ENCODE results near the gene NDC80.
"Not testable (repeated sequence)": the region's sequence is repeated elsewhere in the genome, so short reads cannot be mapped to it uniquely, and the experiment has no call there.

NDC80 gene

DNA sequence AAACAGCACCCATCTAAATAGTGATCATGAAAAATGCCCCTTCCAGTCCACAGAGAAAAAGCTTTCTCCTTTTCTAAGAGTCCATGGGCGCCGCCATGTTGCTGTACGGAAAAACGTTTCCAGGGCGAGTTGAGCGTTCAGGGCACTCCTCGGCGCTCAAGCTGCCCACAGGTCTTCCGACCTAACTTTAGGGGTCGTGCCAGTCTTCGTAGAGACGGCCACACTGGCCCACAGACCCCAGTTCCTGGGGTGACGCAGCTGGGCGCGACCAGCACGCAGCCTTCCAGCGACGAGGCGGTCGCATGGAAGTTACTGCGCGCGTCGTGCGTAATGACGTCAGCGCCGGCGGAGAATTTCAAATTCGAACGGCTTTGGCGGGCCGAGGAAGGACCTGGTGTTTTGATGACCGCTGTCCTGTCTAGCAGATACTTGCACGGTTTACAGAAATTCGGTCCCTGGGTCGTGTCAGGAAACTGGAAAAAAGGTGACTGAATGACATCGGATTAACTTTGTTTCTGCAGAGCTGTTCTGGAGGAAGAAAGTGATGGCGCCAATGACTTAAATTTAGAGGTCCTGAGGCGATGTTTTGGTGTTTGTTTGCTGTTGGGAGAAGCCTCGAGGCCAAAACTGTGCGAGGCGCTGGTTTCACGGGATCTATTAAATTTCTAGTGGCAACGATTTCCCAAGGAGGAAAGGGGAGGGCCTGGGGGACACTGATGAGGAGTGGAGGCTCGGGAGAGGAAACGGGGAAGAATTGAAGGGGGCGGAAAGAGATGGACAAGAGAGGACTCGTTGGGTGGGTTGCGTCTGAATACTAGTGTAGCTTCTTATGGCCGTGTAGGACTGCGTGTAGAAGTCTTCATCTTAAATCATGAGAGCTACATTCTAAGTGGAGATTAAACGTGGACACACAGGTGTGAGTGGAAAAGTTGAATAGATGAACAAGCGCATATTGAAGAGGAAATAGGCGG, at the start of gene NDC80, which contains the start of gene METTL4:
Gene NDC80, plus strand, starts transcription at position 358 of the 971 bp plus-strand sequence. CDS start 1,429 bp downstream, outside the sequence.
Gene METTL4, minus strand, starts transcription at position 306 of the 971 bp plus-strand sequence. CDS start 4,289 bp downstream, outside the sequence.
- CTCF ChIA-PET: no interaction called here
- TF ChIP-seq SP1 (IDR thresholded peaks at IDR 0.05): no peak
- peak; percentile 70; the same call in 1 of the 2 replicates for TF ChIP-seq ZNF384 (IDR thresholded peaks at IDR 0.05)
- TF ChIP-seq BHLHE40 (IDR thresholded peaks at IDR 0.05; ENCODE audit: borderline replicate concordance): no peak
- TF ChIP-seq FOXK2 (IDR thresholded peaks at IDR 0.05): no peak
- 0 out of 2 replicates have a peak, but pooled peaks have one; percentile 54 for TF ChIP-seq ELF4 (IDR thresholded peaks at IDR 0.05)
- TF ChIP-seq CTBP1 (IDR thresholded peaks at IDR 0.05; ENCODE audit: borderline replicate concordance): no peak; the same call in 1 of the 2 replicates
- TF ChIP-seq L3MBTL2 (conservative IDR thresholded peaks at IDR 0.05): peak; percentile 72
- TF ChIP-seq LEF1 (IDR thresholded peaks at IDR 0.05; ENCODE audit: borderline replicate concordance): no peak
- TF ChIP-seq FOXA1 (IDR thresholded peaks at IDR 0.05): no peak
- no peak for TF ChIP-seq NFRKB (IDR thresholded peaks at IDR 0.05)
- TF ChIP-seq, protein P1, sequence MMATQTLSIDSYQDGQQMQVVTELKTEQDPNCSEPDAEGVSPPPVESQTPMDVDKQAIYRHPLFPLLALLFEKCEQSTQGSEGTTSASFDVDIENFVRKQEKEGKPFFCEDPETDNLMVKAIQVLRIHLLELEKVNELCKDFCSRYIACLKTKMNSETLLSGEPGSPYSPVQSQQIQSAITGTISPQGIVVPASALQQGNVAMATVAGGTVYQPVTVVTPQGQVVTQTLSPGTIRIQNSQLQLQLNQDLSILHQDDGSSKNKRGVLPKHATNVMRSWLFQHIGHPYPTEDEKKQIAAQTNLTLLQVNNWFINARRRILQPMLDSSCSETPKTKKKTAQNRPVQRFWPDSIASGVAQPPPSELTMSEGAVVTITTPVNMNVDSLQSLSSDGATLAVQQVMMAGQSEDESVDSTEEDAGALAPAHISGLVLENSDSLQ (IDR thresholded peaks at IDR 0.05): no peak
- TF ChIP-seq TARDBP (IDR thresholded peaks at IDR 0.05): no peak
- no peak for TF ChIP-seq ARNT (IDR thresholded peaks at IDR 0.05)
- TF ChIP-seq FOXM1 (IDR thresholded peaks at IDR 0.05; ENCODE audit: borderline replicate concordance): peak; percentile 76
- no peak for TF ChIP-seq HDGF (IDR thresholded peaks at IDR 0.05; ENCODE audit: borderline replicate concordance)
- no peak for TF ChIP-seq SUZ12 (IDR thresholded peaks at IDR 0.05)
- DNase-seq (ENCODE audit: extremely low spot score): peak; percentile 76
- POLR2A ChIA-PET: interaction anchor here (1.2 to 1.7 kb wide), 3 partner anchors 14 to 85 kb away, joined by 3 to 6 read pairs (median 4); partner anchors contain the start of gene SMCHD1

DNA sequence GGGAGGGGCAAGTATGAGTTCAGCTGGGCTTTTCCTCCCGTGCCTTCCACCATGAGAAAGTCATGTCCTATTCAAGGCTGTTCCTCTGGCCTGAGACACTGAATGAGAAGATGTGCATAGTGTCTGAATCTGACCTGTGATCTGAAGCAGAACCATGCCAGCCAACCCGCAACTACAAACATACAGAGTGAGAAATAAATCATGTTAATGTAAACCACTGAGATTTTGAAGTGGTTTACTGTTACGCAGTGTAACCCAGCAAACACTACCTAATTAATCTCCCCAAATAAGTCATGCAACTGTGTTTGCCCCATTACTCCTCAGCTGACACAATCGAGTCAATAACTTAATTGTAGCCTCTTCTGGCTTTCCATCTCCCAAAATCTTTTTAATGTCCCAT, 49.2 kb upstream of the NDC80 start:
- ChIA-PET CTCF (interaction anchor here (0.9 kb wide), 1 partner anchor 10 kb away, joined by 3 read pairs; no protein-coding TSS in a partner anchor), POLR2A (no interaction called here)
- no peak for DNase-seq (ENCODE audit: extremely low spot score)
- TF ChIP-seq CTBP1 (IDR thresholded peaks at IDR 0.05; ENCODE audit: borderline replicate concordance) (no peak), BHLHE40 (IDR thresholded peaks at IDR 0.05; ENCODE audit: borderline replicate concordance) (no peak), FOXM1 (IDR thresholded peaks at IDR 0.05; ENCODE audit: borderline replicate concordance) (no peak), L3MBTL2 (conservative IDR thresholded peaks at IDR 0.05) (no peak), FOXK2 (IDR thresholded peaks at IDR 0.05) (no peak), SP1 (IDR thresholded peaks at IDR 0.05) (no peak), LEF1 (IDR thresholded peaks at IDR 0.05; ENCODE audit: borderline replicate concordance) (no peak), TARDBP (IDR thresholded peaks at IDR 0.05) (no peak), NFRKB (IDR thresholded peaks at IDR 0.05) (no peak)
- TF ChIP-seq, protein P1 (IDR thresholded peaks at IDR 0.05): no peak

DNA sequence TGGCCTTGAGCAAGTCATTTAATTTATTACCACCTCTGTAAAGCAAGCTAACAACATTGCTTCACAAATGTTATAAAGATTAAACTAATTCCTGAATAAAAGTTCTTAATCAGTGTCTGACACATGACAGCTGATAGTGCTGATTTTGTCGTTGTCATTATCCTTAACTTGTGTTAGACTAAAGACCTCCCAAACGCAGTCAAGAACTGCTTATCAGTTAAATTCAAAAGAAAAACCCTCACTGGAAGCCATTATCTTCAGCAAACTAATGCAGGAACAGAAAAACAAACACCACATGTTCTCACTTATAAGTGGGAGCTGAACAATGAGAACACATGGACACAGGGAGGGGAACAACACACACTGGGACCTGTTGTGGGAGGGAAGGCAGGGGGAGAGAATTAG, 46.6 kb upstream of the NDC80 start:
- DNase-seq (ENCODE audit: extremely low spot score); POLR2A ChIA-PET; CTCF ChIA-PET: not testable (repeated sequence)

DNA sequence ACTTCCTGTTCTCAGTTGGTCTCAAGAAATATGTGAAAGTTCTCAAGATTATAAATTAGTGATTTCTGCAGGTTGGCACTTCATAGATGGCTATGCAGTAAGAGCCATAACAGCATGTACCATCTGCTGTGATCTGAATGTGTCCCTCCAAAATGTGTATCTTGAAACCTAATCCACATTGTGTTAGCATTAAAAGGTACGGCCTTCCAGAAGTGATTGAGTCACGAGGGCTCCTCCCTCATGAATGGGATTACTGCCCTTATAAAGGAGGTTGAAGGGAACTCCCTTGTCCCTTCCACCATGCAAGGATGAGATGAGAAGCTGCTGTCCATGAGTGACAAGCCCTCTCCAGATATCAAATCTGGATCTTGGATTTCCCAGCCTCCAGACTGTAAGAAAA, 45.0 kb upstream of the NDC80 start:
- CTCF ChIA-PET: no interaction called here
- DNase-seq (ENCODE audit: extremely low spot score): no peak
- POLR2A ChIA-PET: no interaction called here
- TF ChIP-seq ZNF384 (IDR thresholded peaks at IDR 0.05) (no peak), ELF4 (IDR thresholded peaks at IDR 0.05) (no peak), SP1 (IDR thresholded peaks at IDR 0.05) (no peak), L3MBTL2 (conservative IDR thresholded peaks at IDR 0.05) (no peak)

DNA sequence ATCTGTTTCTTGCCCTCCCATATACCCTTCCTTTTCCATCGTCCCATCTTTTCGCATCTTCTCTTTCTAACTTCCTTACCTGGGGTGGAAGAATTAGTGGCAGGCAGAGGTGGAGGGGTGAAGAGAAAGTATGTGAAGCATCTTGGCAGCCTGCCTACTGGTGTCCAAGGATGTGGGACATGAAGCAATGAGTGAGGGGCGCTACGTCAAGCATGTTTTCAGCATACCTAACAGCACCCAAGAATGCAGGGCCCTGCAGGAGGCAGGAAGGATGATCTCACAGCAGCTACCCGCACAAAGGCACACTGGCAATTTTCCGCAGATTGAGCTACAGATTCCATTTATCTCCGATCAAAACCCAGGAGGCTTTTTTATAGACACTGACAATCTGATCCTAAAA, 42.2 kb upstream of the NDC80 start:
- no peak for DNase-seq (ENCODE audit: extremely low spot score)
- ChIA-PET POLR2A (no interaction called here), CTCF (no interaction called here)
- TF ChIP-seq BHLHE40 (IDR thresholded peaks at IDR 0.05; ENCODE audit: borderline replicate concordance) (no peak), HDGF (IDR thresholded peaks at IDR 0.05; ENCODE audit: borderline replicate concordance) (no peak), SP1 (IDR thresholded peaks at IDR 0.05) (no peak), ELF4 (IDR thresholded peaks at IDR 0.05) (no peak), CTBP1 (IDR thresholded peaks at IDR 0.05; ENCODE audit: borderline replicate concordance) (no peak), FOXM1 (IDR thresholded peaks at IDR 0.05; ENCODE audit: borderline replicate concordance) (no peak), ARNT (IDR thresholded peaks at IDR 0.05) (no peak)

DNA sequence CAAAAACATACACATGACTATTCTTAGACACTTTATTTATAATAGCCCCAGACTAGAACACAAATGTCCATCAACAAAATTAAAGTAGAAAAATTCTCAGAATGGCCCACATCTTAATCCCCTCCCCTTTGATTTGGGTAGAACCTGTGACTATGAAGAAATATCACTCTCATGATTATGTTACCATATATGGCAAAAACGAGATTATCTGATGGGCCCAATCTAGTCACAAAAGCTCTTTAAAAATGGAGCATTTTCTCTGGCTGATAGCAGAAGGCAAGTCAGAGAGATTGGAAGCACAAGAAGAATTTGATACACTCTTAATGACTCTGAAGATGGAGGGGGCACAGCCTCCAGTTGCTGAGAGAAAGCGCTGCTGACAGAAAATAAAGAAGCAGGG, 39.6 kb upstream of the NDC80 start:
- CTCF ChIA-PET: no interaction called here
- no peak for DNase-seq (ENCODE audit: extremely low spot score)
- no peak for TF ChIP-seq HDGF (IDR thresholded peaks at IDR 0.05; ENCODE audit: borderline replicate concordance)
- TF ChIP-seq ZNF384 (IDR thresholded peaks at IDR 0.05): no peak
- TF ChIP-seq NFRKB (IDR thresholded peaks at IDR 0.05): no peak
- no peak for TF ChIP-seq ELF4 (IDR thresholded peaks at IDR 0.05)
- no peak for TF ChIP-seq ARNT (IDR thresholded peaks at IDR 0.05)
- no peak for TF ChIP-seq LEF1 (IDR thresholded peaks at IDR 0.05; ENCODE audit: borderline replicate concordance)
- no peak for TF ChIP-seq SUZ12 (IDR thresholded peaks at IDR 0.05)
- TF ChIP-seq SP1 (IDR thresholded peaks at IDR 0.05): no peak
- no peak for TF ChIP-seq FOXK2 (IDR thresholded peaks at IDR 0.05)
- TF ChIP-seq FOXA1 (IDR thresholded peaks at IDR 0.05): no peak
- TF ChIP-seq BHLHE40 (IDR thresholded peaks at IDR 0.05; ENCODE audit: borderline replicate concordance): no peak
- TF ChIP-seq TARDBP (IDR thresholded peaks at IDR 0.05): no peak
- no peak for TF ChIP-seq L3MBTL2 (conservative IDR thresholded peaks at IDR 0.05)
- TF ChIP-seq, protein P1 (IDR thresholded peaks at IDR 0.05): no peak
- TF ChIP-seq CTBP1 (IDR thresholded peaks at IDR 0.05; ENCODE audit: borderline replicate concordance): no peak
- TF ChIP-seq FOXM1 (IDR thresholded peaks at IDR 0.05; ENCODE audit: borderline replicate concordance): no peak
- POLR2A ChIA-PET: no interaction called here

Data from HEK293T (cell line).